ENCODE results near the gene MELK. TPM values are rescaled to one million over a fixed set of nuclear protein-coding genes. Genes with fewer than 3 reads are reported as not detected.
"Not testable (repeated sequence)": the region's sequence is repeated elsewhere in the genome, so short reads cannot be mapped to it uniquely, and the experiment has no call there.

Gene MELK
- polyA plus RNA-seq = 1 to 10 TPM; 3.8 to 9.0 TPM

- peak within 1 kb of the TSS; percentile 93 to 98 for H3K4me3 ChIP-seq (ENCODE audit: low read depth in 1 of 2, low read length in 2 of 2)
- 1% methylated on average over 70 to 74 of the region's 74 CpGs for WGBS, 2 donors
- H3K27ac ChIP-seq (ENCODE audit: low read depth in 2 of 2, low read length in 1 of 2) = peak within 1 kb of the TSS; percentile 58 to 66
- H3K27me3 ChIP-seq (ENCODE audit: control insufficient read depth in 1 of 2, insufficient read depth in 2 of 2, low read length in 2 of 2) = no peaks in the 10 kb centered on the region
- H3K4me1 ChIP-seq (ENCODE audit: control insufficient read depth in 2 of 2, insufficient read depth in 2 of 2, low read length in 1 of 2) = peaks cover 0 to 3% of the 10 kb centered on the region in 2 donors
- no peaks in the 10 kb centered on the region for H3K36me3 ChIP-seq (ENCODE audit: control insufficient read depth in 2 of 2, insufficient read depth in 2 of 2, low read length in 1 of 2)
- H3K9me3 ChIP-seq (ENCODE audit: control insufficient read depth in 2 of 2, insufficient read depth in 1 of 2, low read depth in 1 of 2, low read length in 1 of 2) = no peaks in the 10 kb centered on the region
Measured at GRCh38 chr9:36572515-36573418, at the start of gene MELK. MELK (plus strand) TSS chr9:36572895; CDS start chr9:36581682, 8,787 bp downstream.

DNA sequence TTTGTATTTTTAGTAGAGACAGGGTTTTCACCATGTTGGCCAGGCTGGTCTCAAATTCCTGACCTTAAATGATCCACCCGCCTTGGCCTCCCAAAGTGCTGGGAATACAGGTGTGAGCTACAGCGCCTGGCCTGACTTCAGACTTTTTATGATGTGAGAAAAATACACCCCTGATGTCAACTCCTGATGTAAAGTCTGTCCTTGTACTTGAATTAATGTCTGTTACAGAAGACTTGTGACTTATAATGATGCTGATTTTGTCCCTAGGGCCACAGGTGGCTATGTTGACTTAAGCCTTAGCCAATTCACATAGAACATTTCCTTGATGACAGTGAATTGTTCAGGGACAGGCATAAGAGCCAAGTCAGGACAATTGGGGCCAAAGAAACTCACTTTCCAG, 42.5 kb upstream of the MELK start:
- Histone ChIP-seq H3K4me3 (ENCODE audit: low read depth in 1 of 2, low read length in 2 of 2) (no peak overlapping the region), H3K27ac (ENCODE audit: low read depth in 2 of 2, low read length in 1 of 2) (no peak overlapping the region), H3K27me3 (ENCODE audit: control insufficient read depth in 1 of 2, insufficient read depth in 2 of 2, low read length in 2 of 2) (no peaks in the 10 kb centered on the region), H3K36me3 (ENCODE audit: control insufficient read depth in 2 of 2, insufficient read depth in 2 of 2, low read length in 1 of 2) (no peaks in the 10 kb centered on the region), H3K9me3 (ENCODE audit: control insufficient read depth in 2 of 2, insufficient read depth in 1 of 2, low read depth in 1 of 2, low read length in 1 of 2) (no peaks in the 10 kb centered on the region), H3K4me1 (ENCODE audit: control insufficient read depth in 2 of 2, insufficient read depth in 2 of 2, low read length in 1 of 2) (no peaks in the 10 kb centered on the region)
- WGBS, 2 donors = 79 to 89% methylated on average over 2 of the region's 2 CpGs

DNA sequence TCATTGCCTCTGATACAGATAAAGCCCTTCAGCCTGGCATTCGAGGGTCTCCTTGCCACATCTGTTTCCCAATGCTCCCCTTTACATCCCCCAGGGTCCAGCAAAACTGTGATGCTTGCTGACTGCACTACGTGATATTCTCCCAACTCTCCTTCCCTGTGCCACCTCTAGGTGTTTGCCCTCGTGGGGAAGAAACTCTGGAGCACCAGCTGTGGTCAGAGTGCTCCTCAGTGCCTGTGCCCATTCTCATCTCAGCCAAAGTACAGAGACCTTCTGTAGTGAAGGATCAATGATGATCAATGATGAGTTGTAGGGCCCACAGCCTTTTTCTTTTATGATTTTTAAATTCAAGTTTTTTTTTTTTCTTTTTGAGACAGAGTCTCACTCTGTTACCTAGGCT, 40.3 kb upstream of the MELK start:
- no peaks in the 10 kb centered on the region for H3K4me1 ChIP-seq (ENCODE audit: control insufficient read depth in 2 of 2, insufficient read depth in 2 of 2, low read length in 1 of 2)
- no peak overlapping the region for H3K27ac ChIP-seq (ENCODE audit: low read depth in 2 of 2, low read length in 1 of 2)
- H3K9me3 ChIP-seq (ENCODE audit: control insufficient read depth in 2 of 2, insufficient read depth in 1 of 2, low read depth in 1 of 2, low read length in 1 of 2) = no peaks in the 10 kb centered on the region
- 55 to 56% methylated on average over 3 of the region's 3 CpGs for WGBS, 2 donors
- no peak overlapping the region for H3K4me3 ChIP-seq (ENCODE audit: low read depth in 1 of 2, low read length in 2 of 2)
- no peaks in the 10 kb centered on the region for H3K27me3 ChIP-seq (ENCODE audit: control insufficient read depth in 1 of 2, insufficient read depth in 2 of 2, low read length in 2 of 2)
- no peaks in the 10 kb centered on the region for H3K36me3 ChIP-seq (ENCODE audit: control insufficient read depth in 2 of 2, insufficient read depth in 2 of 2, low read length in 1 of 2)

DNA sequence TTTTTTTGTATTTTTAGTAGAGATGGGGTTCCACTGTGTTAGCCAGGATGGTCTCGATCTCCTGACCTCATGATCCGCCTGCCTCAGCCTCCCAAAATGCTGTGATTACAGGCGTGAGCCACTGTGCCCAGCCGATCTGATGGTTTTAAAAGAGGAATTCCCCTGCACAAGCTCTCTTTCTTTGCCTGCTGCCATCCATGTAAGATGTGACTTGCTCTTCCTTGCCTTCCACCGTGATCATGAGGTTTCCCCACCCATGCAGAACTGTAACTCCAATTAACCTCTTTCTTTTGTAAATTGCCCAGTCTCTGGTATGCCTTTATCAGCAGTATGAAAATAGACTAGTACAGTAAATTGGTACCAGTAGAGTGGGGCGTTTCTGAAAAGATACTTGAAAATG, 39.0 kb upstream of the MELK start:
- H3K27me3 ChIP-seq (ENCODE audit: control insufficient read depth in 1 of 2, insufficient read depth in 2 of 2, low read length in 2 of 2); H3K4me3 ChIP-seq (ENCODE audit: low read depth in 1 of 2, low read length in 2 of 2); H3K9me3 ChIP-seq (ENCODE audit: control insufficient read depth in 2 of 2, insufficient read depth in 1 of 2, low read depth in 1 of 2, low read length in 1 of 2); H3K27ac ChIP-seq (ENCODE audit: low read depth in 2 of 2, low read length in 1 of 2); H3K4me1 ChIP-seq (ENCODE audit: control insufficient read depth in 2 of 2, insufficient read depth in 2 of 2, low read length in 1 of 2); H3K36me3 ChIP-seq (ENCODE audit: control insufficient read depth in 2 of 2, insufficient read depth in 2 of 2, low read length in 1 of 2): not testable (repeated sequence)
- 88 to 90% methylated on average over 6 of the region's 6 CpGs for WGBS, 2 donors

DNA sequence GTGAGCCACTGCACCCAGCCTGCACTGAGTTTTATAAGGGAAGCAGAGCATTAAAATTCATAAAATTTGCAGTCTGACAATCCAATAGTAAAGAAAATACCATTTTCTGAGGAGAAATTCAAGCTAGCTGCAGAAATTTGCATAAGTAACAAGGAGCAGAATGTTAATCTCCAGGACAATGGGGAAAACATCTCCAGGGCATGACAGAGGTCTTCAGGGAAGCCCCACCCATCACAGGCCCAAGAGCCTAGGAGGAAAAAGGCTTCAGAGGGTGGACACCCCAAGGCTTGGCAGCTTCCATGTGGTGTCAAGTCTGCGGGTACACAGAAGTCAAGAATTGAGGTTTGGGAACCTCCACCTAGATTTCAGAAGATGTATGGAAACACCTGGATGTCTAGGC, 37.6 kb upstream of the MELK start:
- Histone ChIP-seq H3K36me3 (ENCODE audit: control insufficient read depth in 2 of 2, insufficient read depth in 2 of 2, low read length in 1 of 2) (no peaks in the 10 kb centered on the region), H3K4me3 (ENCODE audit: low read depth in 1 of 2, low read length in 2 of 2) (no peak overlapping the region), H3K27me3 (ENCODE audit: control insufficient read depth in 1 of 2, insufficient read depth in 2 of 2, low read length in 2 of 2) (no peaks in the 10 kb centered on the region), H3K9me3 (ENCODE audit: control insufficient read depth in 2 of 2, insufficient read depth in 1 of 2, low read depth in 1 of 2, low read length in 1 of 2) (no peaks in the 10 kb centered on the region), H3K4me1 (ENCODE audit: control insufficient read depth in 2 of 2, insufficient read depth in 2 of 2, low read length in 1 of 2) (no peaks in the 10 kb centered on the region), H3K27ac (ENCODE audit: low read depth in 2 of 2, low read length in 1 of 2) (no peak overlapping the region)
- WGBS, 2 donors = 81 to 91% methylated on average over 1 of the region's 1 CpG

DNA sequence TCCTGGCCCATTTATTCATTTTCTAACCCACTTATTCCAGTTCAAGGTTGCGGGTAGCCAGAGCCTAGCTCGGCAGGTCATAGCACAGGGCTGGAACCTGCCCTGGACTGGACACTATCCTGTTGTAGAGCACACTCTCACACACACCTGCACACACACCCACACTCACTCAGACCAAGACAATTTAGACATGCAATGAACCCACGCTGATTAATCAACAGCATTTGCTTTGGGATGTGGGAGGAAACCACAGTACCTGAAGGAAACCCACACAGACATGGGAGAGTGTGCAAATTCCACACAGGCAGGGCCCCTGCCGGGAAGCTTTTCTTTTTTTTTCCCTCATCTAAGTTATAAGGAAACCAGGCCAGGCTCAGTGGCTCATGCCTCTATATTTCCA, 34.8 kb upstream of the MELK start:
- H3K27me3 ChIP-seq (ENCODE audit: control insufficient read depth in 1 of 2, insufficient read depth in 2 of 2, low read length in 2 of 2) = no peaks in the 10 kb centered on the region
- H3K4me3 ChIP-seq (ENCODE audit: low read depth in 1 of 2, low read length in 2 of 2) = no peak overlapping the region
- 87 to 90% methylated on average over 4 of the region's 4 CpGs for WGBS, 2 donors
- H3K4me1 ChIP-seq (ENCODE audit: control insufficient read depth in 2 of 2, insufficient read depth in 2 of 2, low read length in 1 of 2) = no peaks in the 10 kb centered on the region
- no peak overlapping the region for H3K27ac ChIP-seq (ENCODE audit: low read depth in 2 of 2, low read length in 1 of 2)
- no peaks in the 10 kb centered on the region for H3K36me3 ChIP-seq (ENCODE audit: control insufficient read depth in 2 of 2, insufficient read depth in 2 of 2, low read length in 1 of 2)
- no peaks in the 10 kb centered on the region for H3K9me3 ChIP-seq (ENCODE audit: control insufficient read depth in 2 of 2, insufficient read depth in 1 of 2, low read depth in 1 of 2, low read length in 1 of 2)

- no peaks in the 10 kb centered on the region for H3K4me1 ChIP-seq (ENCODE audit: control insufficient read depth in 2 of 2, insufficient read depth in 2 of 2, low read length in 1 of 2)
- H3K9me3 ChIP-seq (ENCODE audit: control insufficient read depth in 2 of 2, insufficient read depth in 1 of 2, low read depth in 1 of 2, low read length in 1 of 2) = no peaks in the 10 kb centered on the region
- no peaks in the 10 kb centered on the region for H3K36me3 ChIP-seq (ENCODE audit: control insufficient read depth in 2 of 2, insufficient read depth in 2 of 2, low read length in 1 of 2)
- no peak overlapping the region for H3K27ac ChIP-seq (ENCODE audit: low read depth in 2 of 2, low read length in 1 of 2)
- WGBS, 2 donors = 90 to 92% methylated on average over 7 of the region's 7 CpGs
- H3K4me3 ChIP-seq (ENCODE audit: low read depth in 1 of 2, low read length in 2 of 2) = no peak overlapping the region
- no peaks in the 10 kb centered on the region for H3K27me3 ChIP-seq (ENCODE audit: control insufficient read depth in 1 of 2, insufficient read depth in 2 of 2, low read length in 2 of 2)
Measured at GRCh38 chr9:36542355-36542754, 30.3 kb upstream of the MELK start.

GRCh38 chr9:36543916-36544315, 28.8 kb upstream of the MELK start:
- WGBS, 2 donors = 32 to 55% methylated on average over 7 of the region's 7 CpGs
- no peaks in the 10 kb centered on the region for H3K36me3 ChIP-seq (ENCODE audit: control insufficient read depth in 2 of 2, insufficient read depth in 2 of 2, low read length in 1 of 2)
- H3K4me3 ChIP-seq (ENCODE audit: low read depth in 1 of 2, low read length in 2 of 2) = no peak overlapping the region
- H3K27me3 ChIP-seq (ENCODE audit: control insufficient read depth in 1 of 2, insufficient read depth in 2 of 2, low read length in 2 of 2) = no peaks in the 10 kb centered on the region
- no peaks in the 10 kb centered on the region for H3K4me1 ChIP-seq (ENCODE audit: control insufficient read depth in 2 of 2, insufficient read depth in 2 of 2, low read length in 1 of 2)
- no peak overlapping the region for H3K27ac ChIP-seq (ENCODE audit: low read depth in 2 of 2, low read length in 1 of 2)
- H3K9me3 ChIP-seq (ENCODE audit: control insufficient read depth in 2 of 2, insufficient read depth in 1 of 2, low read depth in 1 of 2, low read length in 1 of 2) = no peaks in the 10 kb centered on the region

GRCh38 chr9:36547598-36547997, 25.1 kb upstream of the MELK start:
- WGBS, 2 donors = 65 to 70% methylated on average over 3 of the region's 3 CpGs
- no peak overlapping the region for H3K4me3 ChIP-seq (ENCODE audit: low read depth in 1 of 2, low read length in 2 of 2)

DNA sequence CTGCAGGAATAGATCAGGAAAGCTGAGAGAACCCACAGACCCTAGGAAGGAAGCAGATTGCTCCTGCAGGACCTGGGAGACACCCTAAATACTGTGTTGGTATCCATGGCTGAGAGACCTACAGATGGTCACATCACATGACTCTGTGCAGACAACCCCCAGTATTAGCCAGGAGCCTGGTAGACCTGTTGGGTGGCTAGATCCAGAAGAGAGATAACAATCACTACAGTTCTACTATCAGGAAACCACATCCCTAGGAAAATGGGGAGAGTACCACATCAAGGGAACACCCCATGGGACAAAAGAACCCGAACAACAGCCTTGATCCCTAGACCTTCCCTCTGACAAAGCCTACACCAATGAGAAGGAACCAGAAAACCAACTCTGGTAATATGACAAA, 24.2 kb upstream of the MELK start:
- Histone ChIP-seq H3K9me3 (ENCODE audit: control insufficient read depth in 2 of 2, insufficient read depth in 1 of 2, low read depth in 1 of 2, low read length in 1 of 2) (no peaks in the 10 kb centered on the region), H3K27ac (ENCODE audit: low read depth in 2 of 2, low read length in 1 of 2) (no peak overlapping the region), H3K4me3 (ENCODE audit: low read depth in 1 of 2, low read length in 2 of 2) (no peak overlapping the region), H3K4me1 (ENCODE audit: control insufficient read depth in 2 of 2, insufficient read depth in 2 of 2, low read length in 1 of 2) (no peaks in the 10 kb centered on the region), H3K36me3 (ENCODE audit: control insufficient read depth in 2 of 2, insufficient read depth in 2 of 2, low read length in 1 of 2) (no peaks in the 10 kb centered on the region), H3K27me3 (ENCODE audit: control insufficient read depth in 1 of 2, insufficient read depth in 2 of 2, low read length in 2 of 2) (no peaks in the 10 kb centered on the region)
- 67 to 68% methylated on average over 1 of the region's 1 CpG for WGBS, 2 donors

More at GRCh38 chr9:36547598-36547997, 25.1 kb upstream of the MELK start:
- H3K36me3 ChIP-seq (ENCODE audit: control insufficient read depth in 2 of 2, insufficient read depth in 2 of 2, low read length in 1 of 2) = no peaks in the 10 kb centered on the region
- no peaks in the 10 kb centered on the region for H3K9me3 ChIP-seq (ENCODE audit: control insufficient read depth in 2 of 2, insufficient read depth in 1 of 2, low read depth in 1 of 2, low read length in 1 of 2)
- H3K27ac ChIP-seq (ENCODE audit: low read depth in 2 of 2, low read length in 1 of 2) = no peak overlapping the region
- H3K27me3 ChIP-seq (ENCODE audit: control insufficient read depth in 1 of 2, insufficient read depth in 2 of 2, low read length in 2 of 2) = no peaks in the 10 kb centered on the region
- H3K4me1 ChIP-seq (ENCODE audit: control insufficient read depth in 2 of 2, insufficient read depth in 2 of 2, low read length in 1 of 2) = no peaks in the 10 kb centered on the region
